ENCODE data around the gene OR7D2.

DNA sequence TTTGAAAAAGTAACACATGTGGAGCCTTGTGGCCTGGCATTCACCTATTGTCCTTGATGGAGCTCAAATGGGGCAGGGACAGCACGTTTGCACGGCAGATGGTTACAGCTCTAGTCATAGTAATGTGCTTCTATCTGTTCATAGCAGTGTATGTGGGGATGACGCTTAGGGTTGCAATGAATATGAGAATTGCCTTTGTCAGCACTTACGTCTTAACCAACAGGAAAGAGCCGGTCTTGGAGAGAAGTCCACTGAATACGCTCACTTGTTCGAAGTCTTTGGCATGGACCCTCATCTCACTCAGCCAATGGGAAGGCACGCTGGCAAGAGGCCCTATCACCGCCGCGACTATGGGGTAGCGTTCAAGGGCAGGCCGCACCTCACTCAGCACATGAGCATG is 18.9 kb upstream of the OR7D2 start:
- no peak for TF ChIP-seq GATA3 (IDR thresholded peaks at IDR 0.05; ENCODE audit: low read depth, low read length)
- TF ChIP-seq GATA2 (IDR thresholded peaks at IDR 0.05; ENCODE audit: low read depth, low read length), result no peak
